ENCODE results near the gene FAM50A. TPM values are rescaled to one million over a fixed set of nuclear protein-coding genes. Genes with fewer than 3 reads are reported as not detected.

The FAM50A gene
- total RNA-seq, 1 experiment from 2014 or later, result 57.4 TPM

GRCh38 chrX:154462396-154462795 is 18.5 kb downstream of the FAM50A start:
- H3K4ac ChIP-seq (ENCODE audit: low read depth, low read length), result no peak overlapping the region
- no peak overlapping the region for H3K27ac Mint-ChIP-seq
- peaks cover 24% of the 10 kb centered on the region for H3K9me3 ChIP-seq (ENCODE audit: control insufficient read depth, low read depth, low read length)
- no peak overlapping the region for H3K23ac ChIP-seq (ENCODE audit: insufficient read length, low read depth, low read length)
- H3K36me3 Mint-ChIP-seq (ENCODE audit: insufficient read depth in 1 of 3, low read depth in 3 of 3), result peaks cover 18 to 38% (median 32%) of the 10 kb centered on the region in 3 experiments
- H3T11ph ChIP-seq (ENCODE audit: low read length), result no peak overlapping the region
- H3K79me1 ChIP-seq (ENCODE audit: insufficient read depth, low read depth, low read length, poor library complexity, severe bottlenecking), result no peaks in the 10 kb centered on the region
- H3K4me1 ChIP-seq (ENCODE audit: insufficient read depth, low read length), result no peaks in the 10 kb centered on the region
- no peak overlapping the region for H2BK15ac ChIP-seq (ENCODE audit: low read depth, low read length)
- no peak overlapping the region for H3K14ac ChIP-seq (ENCODE audit: insufficient read depth, low read length)
- H3K79me2 ChIP-seq (ENCODE audit: insufficient read depth, low read length), result no peaks in the 10 kb centered on the region
- no peak overlapping the region for H3K18ac ChIP-seq (ENCODE audit: insufficient read length, low read depth, low read length)
- no peak overlapping the region for H2AFZ ChIP-seq (ENCODE audit: low read length)
- H3K27me3 Mint-ChIP-seq (ENCODE audit: low read depth), result peaks cover 2% of the 10 kb centered on the region
- no peak overlapping the region for H2BK20ac ChIP-seq (ENCODE audit: low read depth, low read length, poor library complexity, severe bottlenecking)
- no peak overlapping the region for H3K9ac ChIP-seq (ENCODE audit: extremely low read depth, insufficient read length, low read length)
- peaks cover 48 to 79% of the 10 kb centered on the region in 2 experiments for H3K9me3 Mint-ChIP-seq
- H3K4me1 Mint-ChIP-seq, result peaks cover 0 to 5% of the 10 kb centered on the region in 2 experiments; a peak in 1 of 4 replicates
- no peak overlapping the region for H4K8ac ChIP-seq (replicated peaks; ENCODE audit: insufficient read length, low read depth, low read length)
- no peak for DNase-seq
- no peak overlapping the region for H4K91ac ChIP-seq (ENCODE audit: insufficient read length, low read depth, low read length)
- H2BK120ac ChIP-seq (ENCODE audit: low read depth, low read length, poor library complexity, severe bottlenecking), result no peak overlapping the region
- no peak for TF ChIP-seq CTCF (conservative IDR thresholded peaks at IDR 0.05)
- H2BK5ac ChIP-seq (ENCODE audit: insufficient read length, low read length), result no peak overlapping the region
- no peak overlapping the region for H4K5ac ChIP-seq (ENCODE audit: insufficient read length, low read depth, low read length)
- H3K27ac ChIP-seq (ENCODE audit: insufficient read length, low read depth, low read length), result no peak overlapping the region
- no peak overlapping the region for H3K4me2 ChIP-seq (ENCODE audit: insufficient read depth, insufficient read length, low read length)
- no peak overlapping the region for H2AK5ac ChIP-seq (ENCODE audit: insufficient read length, low read length)
- no peaks in the 10 kb centered on the region for H4K20me1 ChIP-seq (ENCODE audit: control insufficient read depth, insufficient read depth, insufficient read length)
- H3K4me3 Mint-ChIP-seq, result no peak overlapping the region
- WGBS (ENCODE audit: extremely low coverage, insufficient read length, low lambda C conversion rate), result no CpG with 5 or more reads among the region's 8 CpGs
- H3K23me2 ChIP-seq (ENCODE audit: insufficient read length, low read depth, low read length, poor library complexity, severe bottlenecking), result peaks cover 8% of the 10 kb centered on the region
- no peaks in the 10 kb centered on the region; the same call in 1 of the 2 replicates for H3K27me3 ChIP-seq (ENCODE audit: insufficient read depth, low read length)
- H2BK12ac ChIP-seq (ENCODE audit: insufficient read length, low read depth, low read length), result no peak overlapping the region
- H3K56ac ChIP-seq (ENCODE audit: insufficient read length, low read depth, low read length), result no peak overlapping the region
